Body of pancreas (tissue), 4 donors: ENCODE measurements around the gene SLC44A1. TPM values are rescaled to one million over a fixed set of nuclear protein-coding genes. Genes with fewer than 3 reads are reported as not detected.
A peak's percentile ranks its signal among the peaks of the same experiment; 100 is the strongest.

Experiments
- ATAC-seq: fragments of 150-250 bp; one replicate; pipeline ENCODE4 v1.9.1; 2016
- DNase-seq, 4 donors: peaks; one replicate each; pipeline ENCODE4 v3.0.0-alpha.2; 2019
- H3K27ac ChIP-seq, 4 donors: fragments of 200-600 bp; sonication (generic); 1 replicate in 3 of 4; 2 replicates in 1 of 4; pipeline versions ENCODE4 v1.5.1 to v1.6.1; 2016 to 2019; ENCODE audit warnings: mild to moderate bottlenecking in 1 of 4, mixed read lengths in 1 of 4, moderate library complexity in 1 of 4
- H3K27me3 ChIP-seq, 2 donors: fragments of 200-600 bp; sonication (generic); one replicate each; pipeline ENCODE4 v1.6.0; 2016; ENCODE audit warnings: mild to moderate bottlenecking in 1 of 2
- H3K36me3 ChIP-seq, 2 donors: fragments of 200-600 bp; sonication (generic); replicated peaks in 1 of 2; 2 replicates each; pipeline ENCODE4 v1.5.1; 2016; ENCODE audit warnings: low read depth in 2 of 2; ENCODE audit not compliant: insufficient read depth in 1 of 2
- H3K4me1 ChIP-seq: fragments of 200-600 bp; sonication (generic); one replicate; pipeline ENCODE4 v1.6.0; 2016
- H3K4me3 ChIP-seq, 2 donors: fragments of 200-600 bp; sonication (generic); 1 replicate in 1 of 2; 2 replicates in 1 of 2; pipeline ENCODE4 v1.5.1; 2016 to 2019
- H3K9me3 ChIP-seq, 3 donors: fragments of 200-600 bp; sonication (generic); 1 replicate in 2 of 3; 2 replicates in 1 of 3; pipeline ENCODE4 v1.5.1; 2016
- POLR2A ChIP-seq, 3 donors: fragments of 450-650 bp; IDR thresholded peaks; one replicate each; pipeline ENCODE4 v1.6.1; 2016; ENCODE audit warnings: antibody characterized with exemption in 3 of 3, mild to moderate bottlenecking in 2 of 3
- WGBS, 2 donors: methylation state at CpG; one replicate each; pipeline ENCODE4 v1.1.5; 2017; 5-methylcytosine and 5-hydroxymethylcytosine counted together
- intact Hi-C: fragments of 100-400 bp; cut with DNase I; formaldehyde crosslinking; loops from one replicate; pipeline ENCODE4 v1.15.1; 2023
- total RNA-seq, 2 donors: library from RNA; depleted of rRNA; stranded (reverse); fragments of >200 nt; gene quantifications; one replicate each; pipeline ENCODE4 v1.1.0, GENCODE V29; 2016
- TF ChIP-seq, protein P1 (sequence below), 7 experiments: fragments of 450-650 bp in 4 of 7; fragments of 200-600 bp in 3 of 7; sonication (generic) in 3 of 7; IDR thresholded peaks; one replicate each; pipeline ENCODE4 v1.5.1; 2016 to 2019; ENCODE audit warnings: antibody characterized with exemption in 7 of 7

SLC44A1 gene
- 10 to 100 TPM; 15.5 to 39.4 TPM for total RNA-seq

DNA sequence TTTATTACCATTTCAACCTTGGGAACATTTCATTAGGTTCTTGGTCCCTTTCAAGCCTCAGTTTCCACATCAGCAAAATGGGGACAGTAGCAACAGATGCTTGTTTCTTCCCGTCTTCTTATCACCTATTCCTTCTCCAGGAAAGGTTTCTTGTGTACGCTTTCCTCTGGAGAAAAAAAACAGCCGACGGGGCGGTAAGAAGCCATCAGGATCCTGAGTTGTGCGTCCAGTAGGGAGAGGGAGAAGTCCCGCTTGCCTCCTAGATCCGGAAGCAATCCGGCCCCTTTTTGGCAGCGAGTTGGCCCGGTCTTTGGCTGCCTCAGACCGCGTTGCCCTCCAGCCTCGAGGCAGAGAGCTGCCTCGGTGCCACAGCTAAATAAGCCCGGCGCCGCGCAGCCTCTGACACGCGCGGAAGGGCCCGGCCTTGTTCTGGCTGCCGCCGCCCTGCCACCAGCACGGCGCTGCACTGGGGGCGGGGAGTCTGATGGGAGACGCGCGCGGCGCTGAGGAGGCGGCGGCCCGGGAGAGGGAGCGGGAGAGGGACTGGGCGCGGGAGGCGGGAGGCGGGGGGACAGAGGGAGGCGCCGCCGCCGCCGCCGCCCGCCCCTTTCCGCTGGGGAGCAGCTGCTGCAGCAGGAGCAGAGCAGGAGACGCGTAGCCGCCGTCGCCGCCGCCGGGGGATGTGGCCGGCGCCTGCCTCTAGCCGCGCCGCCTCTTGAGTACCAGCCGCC is at the start of gene SLC44A1:
SLC44A1 (plus strand) TSS at position 649 of the 731 bp plus-strand sequence. CDS start 218 bp downstream, outside the sequence.
- ATAC-seq, result peak; percentile 94
- H3K4me1 ChIP-seq, result peaks cover 25% of the 10 kb centered on the region

DNA sequence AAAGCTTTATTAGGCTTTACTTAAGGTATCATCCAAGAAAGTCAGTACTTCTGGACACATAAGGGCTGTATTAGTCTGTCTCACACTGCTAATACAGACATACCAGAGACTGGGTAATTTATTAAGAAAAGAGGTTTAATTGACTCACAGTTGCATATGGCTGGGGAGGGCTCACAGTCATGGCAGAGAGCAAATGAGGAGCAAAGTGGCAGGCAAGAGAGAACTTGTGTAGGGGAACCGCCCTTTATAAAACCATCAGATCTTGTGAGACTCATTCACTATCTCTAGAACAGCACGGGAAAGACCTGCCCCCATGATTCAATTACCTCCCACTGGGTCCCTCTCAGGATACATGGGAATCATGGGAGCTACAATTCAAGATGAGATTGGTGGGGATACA is 49.2 kb upstream of the SLC44A1 start:
- H3K9me3 ChIP-seq, result no peaks in the 10 kb centered on the region
- TF ChIP-seq POLR2A (IDR thresholded peaks at IDR 0.05), result no peak
- TF ChIP-seq, protein P1, sequence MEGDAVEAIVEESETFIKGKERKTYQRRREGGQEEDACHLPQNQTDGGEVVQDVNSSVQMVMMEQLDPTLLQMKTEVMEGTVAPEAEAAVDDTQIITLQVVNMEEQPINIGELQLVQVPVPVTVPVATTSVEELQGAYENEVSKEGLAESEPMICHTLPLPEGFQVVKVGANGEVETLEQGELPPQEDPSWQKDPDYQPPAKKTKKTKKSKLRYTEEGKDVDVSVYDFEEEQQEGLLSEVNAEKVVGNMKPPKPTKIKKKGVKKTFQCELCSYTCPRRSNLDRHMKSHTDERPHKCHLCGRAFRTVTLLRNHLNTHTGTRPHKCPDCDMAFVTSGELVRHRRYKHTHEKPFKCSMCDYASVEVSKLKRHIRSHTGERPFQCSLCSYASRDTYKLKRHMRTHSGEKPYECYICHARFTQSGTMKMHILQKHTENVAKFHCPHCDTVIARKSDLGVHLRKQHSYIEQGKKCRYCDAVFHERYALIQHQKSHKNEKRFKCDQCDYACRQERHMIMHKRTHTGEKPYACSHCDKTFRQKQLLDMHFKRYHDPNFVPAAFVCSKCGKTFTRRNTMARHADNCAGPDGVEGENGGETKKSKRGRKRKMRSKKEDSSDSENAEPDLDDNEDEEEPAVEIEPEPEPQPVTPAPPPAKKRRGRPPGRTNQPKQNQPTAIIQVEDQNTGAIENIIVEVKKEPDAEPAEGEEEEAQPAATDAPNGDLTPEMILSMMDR (IDR thresholded peaks at IDR 0.05), result no peak
- no peaks in the 10 kb centered on the region for H3K27me3 ChIP-seq
- WGBS, 2 donors, result 81 to 85% methylated on average over 2 of the region's 2 CpGs
- no peaks in the 10 kb centered on the region for H3K4me1 ChIP-seq
- DNase-seq (no peak), ATAC-seq (no peak)
- intact Hi-C loops, result no loop called here
- no peak overlapping the region for H3K4me3 ChIP-seq
- no peak overlapping the region for H3K27ac ChIP-seq
- H3K36me3 ChIP-seq, result no peaks in the 10 kb centered on the region

More for the DNA sequence above, at the start of gene SLC44A1:
- H3K36me3 ChIP-seq, result no peaks in the 10 kb centered on the region
- DNase-seq, result peak; percentile 97 to 99 (median 98)
- H3K27ac ChIP-seq, result peak within 1 kb of the TSS; percentile 66 to 98 (median 90)
- H3K9me3 ChIP-seq, result no peaks in the 10 kb centered on the region
- peak within 1 kb of the TSS; percentile 78 to 89 for H3K4me3 ChIP-seq
- intact Hi-C loops, result loop anchor here (10.0 kb wide), 1 partner anchor 171 kb away; no protein-coding TSS in a partner anchor
- WGBS, 2 donors, result 2 to 7% methylated on average over 14 to 40 of the region's 63 CpGs
- H3K27me3 ChIP-seq, result no peaks in the 10 kb centered on the region
- peak; percentile 60 to 94 (median 65) for TF ChIP-seq POLR2A (IDR thresholded peaks at IDR 0.05)
- TF ChIP-seq, protein P1 (IDR thresholded peaks at IDR 0.05), result peak in 4 of 7 experiments; percentile 14 to 43 (median 26)

DNA sequence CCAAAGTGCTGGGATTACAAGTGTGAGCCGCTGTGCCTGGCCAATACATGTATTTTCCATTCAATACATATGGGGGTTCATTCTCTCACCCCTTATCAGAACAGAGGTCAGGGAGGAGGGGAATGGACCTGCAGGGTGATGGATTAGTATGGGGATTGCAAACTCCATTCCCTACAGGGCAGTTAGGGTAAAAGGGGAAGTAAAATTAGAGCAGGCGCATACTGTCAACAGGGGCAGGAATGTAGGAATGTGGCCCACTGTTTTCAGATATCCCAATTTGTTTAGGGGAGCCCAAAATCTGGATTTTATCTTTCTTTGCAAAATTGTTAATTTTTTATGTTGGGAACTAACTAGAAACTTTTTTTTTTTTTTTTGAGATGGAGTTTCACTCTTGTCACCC is 46.4 kb upstream of the SLC44A1 start:
- 89 to 97% methylated on average over 2 of the region's 2 CpGs for WGBS, 2 donors
- ATAC-seq (no peak), DNase-seq (no peak)
- Histone ChIP-seq H3K36me3 (no peaks in the 10 kb centered on the region), H3K27me3 (no peaks in the 10 kb centered on the region), H3K9me3 (no peaks in the 10 kb centered on the region), H3K4me1 (no peaks in the 10 kb centered on the region), H3K4me3 (no peak overlapping the region), H3K27ac (no peak overlapping the region)
- no peak for TF ChIP-seq POLR2A (IDR thresholded peaks at IDR 0.05)
- TF ChIP-seq, protein P1 (IDR thresholded peaks at IDR 0.05), result no peak
- intact Hi-C loops, result no loop called here

DNA sequence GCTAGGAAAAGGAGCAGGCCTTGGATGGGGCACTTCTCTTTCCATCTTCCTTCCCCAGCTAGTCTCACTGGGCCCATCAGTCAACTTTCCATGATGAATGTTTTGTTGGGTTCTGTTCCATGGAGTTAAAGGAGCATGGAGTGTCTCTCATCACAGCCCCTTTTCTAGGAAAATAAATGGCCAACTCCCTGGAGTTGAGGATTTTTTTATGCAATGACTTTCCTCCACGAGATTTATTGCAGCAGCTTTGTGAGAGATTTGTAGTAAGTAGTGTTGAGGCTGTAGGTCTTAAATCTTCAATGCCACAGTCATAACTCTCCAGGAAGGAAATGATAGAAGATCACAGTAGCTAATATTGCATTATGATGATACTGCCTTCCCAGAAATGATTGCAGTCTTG is 45.6 kb upstream of the SLC44A1 start:
- Histone ChIP-seq H3K4me3 (no peak overlapping the region), H3K27me3 (no peaks in the 10 kb centered on the region), H3K4me1 (no peaks in the 10 kb centered on the region), H3K9me3 (no peaks in the 10 kb centered on the region), H3K36me3 (no peaks in the 10 kb centered on the region), H3K27ac (no peak overlapping the region)
- no peak for TF ChIP-seq POLR2A (IDR thresholded peaks at IDR 0.05)
- WGBS, 2 donors, result 25 to 38% methylated on average over 1 of the region's 1 CpG
- no peak for DNase-seq
- no peak for ATAC-seq
- intact Hi-C loops, result no loop called here

DNA sequence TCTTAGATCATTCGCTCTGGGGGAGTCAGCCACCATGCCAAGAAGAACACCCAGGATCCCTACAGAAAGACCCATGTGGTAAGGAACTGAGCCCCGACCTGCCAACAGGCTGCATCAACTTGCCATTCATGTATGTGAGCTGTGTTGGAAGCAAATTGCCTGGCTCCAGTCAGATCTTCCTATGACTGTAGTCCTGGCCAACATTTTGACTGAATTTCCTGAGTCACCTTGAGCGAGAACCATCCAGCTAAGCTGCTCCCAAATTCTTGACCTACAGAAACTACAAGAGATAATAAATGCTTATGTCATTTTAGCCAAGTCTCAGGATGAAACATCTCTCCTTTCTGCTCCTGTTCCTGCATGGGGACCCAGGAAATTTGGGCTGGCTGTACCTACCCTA is 40.0 kb upstream of the SLC44A1 start:
- intact Hi-C loops, result no loop called here
- 88 to 90% methylated on average over 3 of the region's 3 CpGs for WGBS, 2 donors
- DNase-seq, result no peak
- Histone ChIP-seq H3K36me3 (no peaks in the 10 kb centered on the region), H3K9me3 (no peaks in the 10 kb centered on the region), H3K4me1 (no peaks in the 10 kb centered on the region), H3K4me3 (no peak overlapping the region), H3K27me3 (no peaks in the 10 kb centered on the region), H3K27ac (no peak overlapping the region)
- TF ChIP-seq, protein P1 (IDR thresholded peaks at IDR 0.05), result no peak
- no peak for TF ChIP-seq POLR2A (IDR thresholded peaks at IDR 0.05)
- no peak for ATAC-seq
